NCI-H510A (cell line): ENCODE results near the gene FREM1.

ENCODE experiments used
- DNase-seq: peaks from one replicate; lab custom pipeline; 2025; lab: John Stamatoyannopoulos, UW

The FREM1 gene

DNA sequence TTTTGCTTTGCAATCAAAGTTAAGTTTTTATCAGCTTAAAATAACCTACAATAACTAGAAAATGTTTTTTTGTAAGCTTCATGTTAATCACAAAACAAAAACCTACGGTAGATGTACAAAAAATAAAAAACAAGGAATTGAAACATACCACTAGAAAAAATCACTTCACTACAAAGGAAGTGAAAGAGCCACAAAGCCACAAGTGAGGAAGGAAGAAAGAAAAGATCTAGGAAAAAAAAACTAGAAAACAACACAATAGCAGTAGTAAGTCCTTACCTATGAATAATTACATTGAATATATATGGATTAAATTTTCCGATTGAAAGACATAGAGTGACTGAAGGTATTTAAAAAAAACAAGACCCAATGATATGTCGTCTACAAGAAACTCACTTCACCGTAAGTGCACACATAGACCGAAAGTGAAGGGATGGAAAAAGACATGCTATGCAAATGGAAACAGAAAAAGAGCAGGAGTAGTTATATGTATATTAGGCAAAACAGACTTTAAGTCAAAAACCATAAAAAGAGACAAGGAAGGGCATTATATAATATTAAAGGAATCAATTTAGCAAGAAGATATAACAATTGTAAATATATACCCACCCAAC lies 203.6 kb downstream of the FREM1 start:
- no peak for DNase-seq

DNA sequence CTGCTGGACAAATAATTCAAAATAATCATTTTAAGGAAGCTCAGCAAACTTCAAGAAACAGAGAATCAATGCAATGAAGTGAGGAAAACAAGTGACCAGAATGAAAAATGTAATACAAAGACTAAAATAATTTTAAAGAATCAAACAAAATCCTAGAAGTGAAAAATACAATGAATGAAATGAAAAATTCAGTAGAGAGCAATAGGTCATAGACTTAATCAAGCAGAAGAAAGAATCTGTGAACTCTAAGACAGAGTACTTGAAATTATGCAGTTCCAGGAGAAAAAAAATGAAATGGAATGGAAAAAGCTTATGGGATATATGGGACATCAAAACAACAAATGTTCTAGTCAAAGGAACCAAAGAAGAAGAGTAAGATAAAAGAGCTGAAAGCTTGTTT lies 205.1 kb downstream of the FREM1 start:
- DNase-seq, result no peak

DNA sequence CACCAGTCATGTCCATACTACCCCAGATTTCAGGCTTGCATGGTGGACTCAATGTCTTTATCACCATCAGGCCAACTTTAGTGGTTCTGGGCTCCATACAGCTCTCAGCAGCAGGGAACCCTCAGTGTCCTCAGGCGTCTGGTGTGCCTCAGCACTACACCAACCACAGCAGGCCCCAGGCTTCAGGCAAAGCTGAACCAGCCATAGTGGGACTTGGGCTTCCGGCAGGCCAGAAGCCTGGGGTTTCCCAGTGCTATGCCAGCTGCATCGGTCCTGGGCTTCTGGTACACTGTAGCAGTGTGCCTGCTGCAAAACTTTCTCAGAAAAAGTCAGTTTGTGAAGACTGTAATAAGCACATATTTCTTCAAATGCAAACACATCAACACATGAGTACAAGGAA lies 205.9 kb downstream of the FREM1 start:
- DNase-seq, result no peak

DNA sequence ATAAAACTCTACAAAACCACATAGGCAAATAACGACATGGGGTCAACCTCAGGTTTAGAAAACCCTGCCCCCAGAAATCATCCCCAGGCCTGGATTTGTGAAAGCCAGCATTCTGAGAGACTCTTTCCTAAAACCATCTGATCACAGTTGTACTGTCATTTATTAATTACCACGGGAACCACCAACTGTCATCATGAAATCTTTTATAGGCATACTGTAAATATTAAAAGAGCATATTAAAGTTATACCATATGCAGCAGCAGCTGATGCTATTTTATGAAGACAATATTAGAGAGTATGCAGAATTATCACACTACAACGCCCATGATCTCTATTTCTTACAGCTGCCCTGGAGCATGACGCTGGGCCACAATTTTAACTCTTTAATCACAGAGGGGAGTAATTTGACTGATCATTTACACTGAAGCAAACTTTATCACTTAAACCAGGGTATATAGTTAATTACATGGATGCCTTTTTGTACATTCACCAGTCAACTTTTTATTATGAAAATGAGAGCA lies 208.0 kb downstream of the FREM1 start:
- no peak for DNase-seq

DNA sequence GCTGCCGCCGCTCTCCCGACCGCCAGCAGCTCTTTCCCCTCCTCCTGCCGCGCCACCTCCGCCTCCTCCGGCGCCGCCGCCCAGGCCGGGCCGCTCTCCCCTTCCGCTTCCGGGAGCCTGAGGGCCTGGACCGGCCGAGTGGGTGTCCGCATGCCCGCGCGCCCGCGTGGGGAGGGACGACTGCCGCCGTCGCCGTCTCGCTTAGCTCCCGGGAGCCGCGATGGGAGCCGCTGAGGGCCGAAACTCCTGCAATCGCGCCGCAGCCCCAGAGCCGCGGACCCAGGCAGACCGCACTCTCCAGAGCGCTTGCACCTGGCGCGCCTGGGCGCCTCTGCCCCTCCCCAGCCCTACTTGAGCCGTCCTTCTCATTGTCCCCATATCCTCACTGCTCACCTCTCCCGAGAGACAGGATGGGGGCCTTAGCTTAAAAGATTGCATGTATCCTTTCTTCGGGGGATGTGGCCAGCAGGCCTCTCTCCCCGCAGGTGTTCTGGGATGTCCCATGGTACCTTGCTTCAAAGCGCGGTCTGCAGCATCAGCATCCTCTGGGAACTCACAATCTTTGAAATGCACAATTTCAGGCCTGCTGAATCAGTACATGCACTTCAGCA lies 216.9 kb downstream of the FREM1 start, which contains the start of gene ZDHHC21:
Gene ZDHHC21, minus strand, starts transcription at position 182 of the 611 bp plus-strand sequence. CDS start 19,092 bp downstream, outside the sequence.
- DNase-seq, result peak; percentile 38

- DNase-seq, result peak; percentile 33
These were observed 217.6 kb downstream of the FREM1 start for GRCh38 chr9:14692470-14693250.

GRCh38 chr9:14690948-14691730 lies 219.1 kb downstream of the FREM1 start:
- no peak for DNase-seq

GRCh38 chr9:14687042-14687719 lies 223.0 kb downstream of the FREM1 start:
- no peak for DNase-seq

DNA sequence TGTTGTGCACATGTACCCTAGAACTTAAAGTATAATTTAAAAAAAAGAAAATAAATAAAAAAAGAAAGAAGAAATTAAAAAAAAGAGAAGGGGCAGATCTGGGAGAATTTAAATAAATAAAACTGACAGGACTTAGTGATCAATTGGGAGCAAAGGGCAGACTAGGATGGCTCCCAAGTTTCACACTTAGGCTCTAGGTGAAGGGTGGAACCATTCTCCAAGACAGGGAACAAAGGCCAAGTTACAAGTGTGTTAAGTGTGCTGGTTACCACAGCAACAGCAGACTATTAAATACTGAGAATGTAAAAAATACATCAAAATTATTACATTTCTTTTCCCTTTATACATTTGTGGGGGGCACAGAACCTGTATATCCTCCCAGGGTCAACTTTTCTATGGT lies 224.1 kb downstream of the FREM1 start:
- no peak for DNase-seq
